GM12891 (cell line): Measurements from ENCODE around the gene CCDC157.

ENCODE experiments used
- POLR2A ChIP-seq: IDR thresholded peaks from 2 replicates; pipeline ENCODE4 v1.6.1; 2011; ENCODE audit warnings: low read depth, low read length, control low read depth
- POLR2AphosphoS5 ChIP-seq: IDR thresholded peaks from 2 replicates; pipeline ENCODE4 v1.6.1; 2011; ENCODE audit warnings: low read depth, low read length, control low read depth
- POU2F2 ChIP-seq: IDR thresholded peaks from 2 replicates; pipeline ENCODE4 v1.6.1; 2011; ENCODE audit warnings: low read depth, mild to moderate bottlenecking, control low read depth, low read length, moderate library complexity
- TAF1 ChIP-seq: IDR thresholded peaks from 2 replicates; pipeline ENCODE4 v1.6.1; 2011; ENCODE audit warnings: low read depth, low read length, control low read depth

GRCh38 chr22:30423959-30424533, 67.2 kb downstream of the CCDC157 start:
- TF ChIP-seq POLR2AphosphoS5 (peak; percentile 57; the same call in 1 of the 2 replicates), POLR2A (peak; percentile 46; the same call in 1 of the 2 replicates), POU2F2 (0 out of 2 replicates have a peak, but pooled peaks have one; percentile 8), TAF1 (peak; percentile 77)
